ENCODE data around the gene MCOLN1.
"Not testable (repeated sequence)": the region's sequence is repeated elsewhere in the genome, so short reads cannot be mapped to it uniquely, and the experiment has no call there.

Gene MCOLN1

GRCh38 chr19:7545300-7545699, 22.9 kb downstream of the MCOLN1 start:
- no peak for DNase-seq

DNA sequence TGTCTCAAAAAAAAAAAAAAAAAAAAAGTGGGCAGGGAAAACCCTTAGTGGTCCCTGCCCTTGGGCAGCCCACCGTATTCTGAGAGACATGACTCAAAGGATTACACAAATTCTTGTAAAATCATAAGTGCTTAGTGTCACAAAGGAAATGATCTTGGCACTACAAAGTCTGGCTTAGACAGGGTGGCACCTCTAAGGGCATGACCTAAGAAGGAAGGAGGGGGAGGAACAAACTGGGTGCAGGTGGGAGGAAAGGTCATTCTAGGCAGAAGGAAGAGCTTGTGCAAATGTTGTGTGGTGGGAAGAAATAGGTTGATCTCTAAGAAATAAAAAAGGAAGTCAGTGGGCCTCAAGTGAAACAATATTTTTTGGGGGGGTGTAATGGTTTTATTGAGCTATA, 23.5 kb downstream of the MCOLN1 start:
- DNase-seq = no peak

DNA sequence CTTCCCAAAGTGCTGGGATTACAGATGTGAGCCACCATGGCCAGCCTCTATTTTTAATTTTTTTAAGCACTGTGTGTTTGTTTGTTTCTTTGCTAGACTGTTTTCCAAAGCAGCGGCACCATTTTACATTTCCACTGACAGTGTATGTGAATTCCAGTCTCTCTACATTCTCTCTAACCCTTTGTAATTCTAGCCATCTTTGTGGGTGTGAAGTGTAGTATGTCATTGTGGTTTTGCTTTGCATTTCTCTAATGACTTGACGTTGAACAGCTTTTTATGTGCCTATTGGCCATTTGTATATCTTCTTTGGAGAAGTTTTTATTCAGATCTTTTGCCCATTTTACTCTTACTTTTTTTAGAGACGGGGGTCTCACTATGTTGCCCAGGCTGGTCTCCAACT, 24.7 kb downstream of the MCOLN1 start:
- no peak for DNase-seq

GRCh38 chr19:7549429-7550148, 27.2 kb downstream of the MCOLN1 start:
- no peak for DNase-seq

GRCh38 chr19:7550169-7550770, 27.8 kb downstream of the MCOLN1 start:
- DNase-seq = no peak

- no peak for DNase-seq
Observed at GRCh38 chr19:7550987-7551761, 28.8 kb downstream of the MCOLN1 start.

DNA sequence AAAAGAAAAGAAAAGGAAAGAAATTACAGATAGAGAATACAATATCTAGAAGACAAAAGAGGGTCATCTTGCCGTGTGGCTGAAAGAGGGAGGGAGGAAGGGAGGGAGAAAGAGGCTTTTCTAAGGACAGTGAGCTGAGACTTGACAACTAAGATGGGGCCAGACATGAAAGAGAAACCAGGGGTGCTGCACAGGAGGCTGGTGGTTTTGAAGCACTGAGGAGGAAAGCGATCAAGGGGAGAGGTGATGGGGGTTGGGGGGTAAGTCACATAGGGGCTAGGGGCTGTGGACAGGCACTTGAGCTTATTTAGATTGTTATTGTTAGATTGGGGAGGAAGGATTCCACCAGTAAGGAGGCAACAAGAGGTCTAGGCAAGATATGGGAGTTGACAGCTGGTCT, 30.4 kb downstream of the MCOLN1 start:
- no peak for DNase-seq

- DNase-seq = no peak
Observed at GRCh38 chr19:7554565-7554964, 32.1 kb downstream of the MCOLN1 start.

- no peak for DNase-seq
Observed at GRCh38 chr19:7554990-7555864, 32.8 kb downstream of the MCOLN1 start.

- no peak for DNase-seq
Observed at GRCh38 chr19:7556696-7557315, 34.4 kb downstream of the MCOLN1 start.

DNA sequence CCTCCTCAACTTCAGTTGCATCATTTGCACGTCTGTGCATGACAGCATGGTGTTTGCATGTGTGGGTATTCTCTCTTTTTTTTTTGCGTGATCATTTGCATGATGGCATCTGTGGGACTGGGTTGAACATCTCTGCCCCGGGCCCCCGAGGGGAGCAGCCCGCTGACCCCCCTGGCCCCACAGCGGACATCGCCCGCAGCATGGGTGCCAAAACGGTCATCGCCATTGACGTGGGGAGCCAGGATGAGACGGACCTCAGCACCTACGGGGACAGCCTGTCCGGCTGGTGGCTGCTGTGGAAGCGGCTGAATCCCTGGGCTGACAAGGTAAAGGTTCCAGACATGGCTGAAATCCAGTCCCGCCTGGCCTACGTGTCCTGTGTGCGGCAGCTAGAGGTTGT, 36.2 kb downstream of the MCOLN1 start:
- no peak for DNase-seq

DNA sequence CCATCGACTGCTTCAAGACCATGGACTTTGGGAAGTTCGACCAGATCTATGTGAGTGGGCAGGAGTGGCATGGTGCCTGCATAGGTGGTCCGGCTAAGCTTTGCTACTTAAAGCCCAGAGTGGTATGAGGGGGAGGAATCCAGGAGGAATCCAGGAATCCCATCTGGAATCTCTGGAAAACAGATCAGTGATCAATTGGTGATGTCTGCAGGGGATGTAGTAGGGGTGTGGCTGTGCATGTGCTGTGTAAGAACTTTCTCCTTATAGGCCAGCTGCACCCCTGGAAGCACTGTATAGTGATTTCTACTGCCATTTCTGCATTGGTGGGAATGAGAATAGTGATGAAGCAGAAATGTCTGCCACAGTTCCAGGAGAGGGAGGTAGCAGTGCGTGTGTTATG, 36.7 kb downstream of the MCOLN1 start:
- DNase-seq = no peak

DNA sequence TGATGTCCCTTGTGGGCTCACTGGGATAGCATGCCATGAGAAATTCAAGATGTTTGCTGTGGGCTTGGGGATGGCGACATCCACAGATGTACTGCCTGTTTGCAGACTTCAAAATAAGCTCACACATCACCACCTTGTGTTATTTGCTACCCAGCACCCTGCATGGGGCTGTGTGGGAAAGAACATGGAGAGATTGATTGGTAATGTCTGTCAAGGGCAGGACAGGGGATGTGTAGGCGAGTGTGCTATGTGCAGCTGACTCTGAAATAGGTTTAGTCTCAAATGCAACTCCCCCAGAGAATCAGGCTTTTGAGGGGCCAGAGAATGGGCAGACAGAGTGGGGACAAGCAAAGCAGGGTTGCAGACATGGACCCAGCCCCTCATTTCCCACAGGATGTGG, 37.8 kb downstream of the MCOLN1 start:
- DNase-seq = no peak

DNA sequence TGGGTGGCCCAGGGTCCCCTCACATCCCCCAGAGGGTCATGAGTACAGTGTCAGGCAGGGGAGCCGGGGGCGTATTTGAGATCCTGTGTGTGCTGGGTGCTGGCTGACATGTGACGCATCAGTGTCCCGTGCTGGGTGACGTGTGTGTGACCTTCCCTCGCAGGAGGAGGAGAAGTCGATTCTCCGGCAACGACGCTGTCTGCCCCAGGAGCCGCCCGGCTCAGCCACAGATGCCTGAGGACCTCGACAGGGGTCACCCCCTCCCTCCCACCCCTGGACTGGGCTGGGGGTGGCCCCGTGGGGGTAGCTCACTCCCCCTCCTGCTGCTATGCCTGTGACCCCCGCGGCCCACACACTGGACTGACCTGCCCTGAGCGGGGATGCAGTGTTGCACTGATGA, 38.9 kb downstream of the MCOLN1 start:
- DNase-seq = no peak

GRCh38 chr19:7562646-7563393, 40.4 kb downstream of the MCOLN1 start:
- DNase-seq = no peak

DNA sequence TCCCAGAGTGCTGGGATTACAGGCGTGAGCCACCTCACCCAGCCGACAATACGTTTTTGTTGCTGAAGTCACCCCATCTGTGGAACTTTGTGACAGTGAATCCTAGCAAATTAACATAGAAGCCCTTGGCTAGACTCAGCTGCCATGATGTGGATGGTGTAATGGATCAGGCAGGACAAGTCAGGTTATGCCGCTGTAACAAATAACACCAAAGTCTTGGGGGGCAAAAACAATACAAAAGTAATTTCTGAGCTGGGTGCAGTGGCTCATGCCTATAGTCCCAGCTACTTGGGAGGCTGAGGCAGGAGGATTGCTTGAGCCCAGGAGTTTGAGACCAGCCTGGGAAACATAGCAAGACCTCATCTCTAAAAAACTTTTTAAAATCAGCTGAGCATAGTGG, 42.4 kb downstream of the MCOLN1 start:
- DNase-seq = no peak

GRCh38 chr19:7565332-7565731, 42.9 kb downstream of the MCOLN1 start:
- DNase-seq = no peak

DNA sequence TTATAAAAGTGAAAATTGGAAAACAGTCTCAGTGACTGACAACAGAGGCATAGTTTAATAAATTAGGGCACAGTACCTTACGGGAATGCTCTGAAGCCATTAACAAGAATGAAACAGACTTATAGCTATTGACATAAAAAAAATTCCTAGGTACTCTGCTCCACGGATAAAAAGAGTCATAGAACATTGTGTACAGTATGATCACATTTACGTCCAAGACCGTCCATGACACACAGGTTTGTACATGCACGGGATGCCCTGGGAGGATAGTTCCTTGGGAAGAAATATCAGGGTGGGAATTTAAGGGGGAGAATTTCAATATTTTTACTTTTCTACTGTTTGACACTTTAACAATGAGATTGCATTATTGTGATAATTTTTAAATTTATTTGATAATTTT, 48.3 kb downstream of the MCOLN1 start:
- DNase-seq = no peak

DNA sequence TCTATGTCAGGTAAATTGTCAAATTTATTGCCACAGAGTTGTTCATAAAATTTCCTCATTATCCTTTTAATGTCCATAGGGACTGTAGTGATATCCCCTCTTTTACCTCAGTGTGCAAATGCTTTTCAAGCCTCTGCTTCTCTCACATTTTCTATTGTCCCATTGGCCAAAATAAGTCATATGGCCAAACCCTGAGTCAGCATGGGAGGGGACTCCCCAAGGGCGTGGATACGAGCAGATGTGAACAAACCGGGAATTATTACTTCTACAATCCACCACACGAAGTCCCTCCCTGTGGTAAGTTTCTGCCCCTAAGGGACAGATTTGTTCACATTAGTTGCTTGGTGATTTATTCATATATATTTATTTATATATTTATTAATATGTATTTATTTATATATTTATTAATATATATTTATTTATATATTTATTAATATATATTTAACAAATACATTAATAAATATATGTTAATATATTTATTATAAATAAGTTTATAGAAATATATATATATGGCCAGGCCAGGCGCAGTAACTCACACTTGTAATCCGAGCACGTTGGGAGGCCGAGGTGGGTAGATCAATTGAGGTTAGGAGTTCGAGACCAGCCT, 53.1 kb downstream of the MCOLN1 start:
- no peak for DNase-seq

- not testable (repeated sequence) for DNase-seq
Observed at GRCh38 chr19:7577422-7577821, 55.0 kb downstream of the MCOLN1 start.

GRCh38 chr19:7578127-7578526, 55.7 kb downstream of the MCOLN1 start:
- no peak for DNase-seq

All from activated gamma-delta T cell (primary cell).